Activated CD4-positive, alpha-beta memory T cell treated with anti-CD3 and anti-CD28 coated beads, Interleukin-2, amount 10 ng/mL, durations not matched to agents 7 days and 5 days (primary cell): ENCODE measurements around the gene C1R. TPM values are rescaled to one million over a fixed set of nuclear protein-coding genes. Genes with fewer than 3 reads are reported as not detected.
A peak's percentile ranks its signal among the peaks of the same experiment; 100 is the strongest.

Source experiments
- CTCF ChIA-PET: fragments of 350-600 bp; sonication (Branson Sonifier 250); formaldehyde crosslinking; loops from one replicate; lab custom pipeline; 2021; ENCODE audit warnings: antibody characterized with exemption, inconsistent platforms; lab: Charles Lee
- POLR2A ChIA-PET: fragments of 350-600 bp; sonication (Branson Sonifier 250); formaldehyde crosslinking; loops from one replicate; lab custom pipeline; 2021; ENCODE audit warnings: antibody characterized with exemption; lab: Charles Lee
- DNase-seq: peaks from one replicate; pipeline ENCODE4 v3.0.0-alpha.2; 2020
- H3K27ac Mint-ChIP-seq: one replicate; pipeline ENCODE4 v1.8.0; 2021; ENCODE audit warnings: mild to moderate bottlenecking, mixed read lengths
- H3K27me3 Mint-ChIP-seq: one replicate; pipeline ENCODE4 v1.8.0; 2021; ENCODE audit warnings: mixed read lengths
- H3K36me3 Mint-ChIP-seq: one replicate; pipeline ENCODE4 v1.8.0; 2021; ENCODE audit warnings: low read depth, mixed read lengths
- H3K4me1 Mint-ChIP-seq: one replicate; pipeline ENCODE4 v1.8.0; 2021; ENCODE audit warnings: mixed read lengths
- H3K4me3 Mint-ChIP-seq: one replicate; pipeline ENCODE4 v1.8.0; 2021; ENCODE audit warnings: mild to moderate bottlenecking, mixed read lengths
- H3K9me3 Mint-ChIP-seq: one replicate; pipeline ENCODE4 v1.8.0; 2021; ENCODE audit warnings: mixed read lengths
- total RNA-seq, 2 experiments: library from RNA; stranded (reverse); gene quantifications; one replicate each; pipeline ENCODE4 v1.2.3, GENCODE V29; 2021

C1R gene
- total RNA-seq, 2 experiments from 2014 or later: 2.7 to 3.8 TPM

GRCh38 chr12:7092986-7093460 is 778 bp upstream of the C1R start:
- ChIA-PET CTCF (interaction anchor here (0.8 to 5.0 kb wide), 8 partner anchors 9 to 168 kb away, joined by 3 to 35 read pairs (median 4); partner anchors contain the start of genes C12orf57, C1RL, LPCAT3 and RNU7-1), POLR2A (interaction anchor here (0.8 to 3.9 kb wide), 3 partner anchors 16 to 149 kb away, joined by 3 to 20 read pairs (median 3); partner anchors contain the start of genes C12orf57, C1RL and RNU7-1)
- H3K27ac Mint-ChIP-seq: no peak overlapping the region

GRCh38 chr12:7091660-7092228 is 501 bp downstream of the C1R start:
- Mint-ChIP-seq H3K36me3 (no peaks in the 10 kb centered on the region), H3K9me3 (no peaks in the 10 kb centered on the region), H3K27ac (no peak overlapping the region), H3K4me3 (peak overlapping the region; percentile 71), H3K27me3 (peaks cover 6% of the 10 kb centered on the region), H3K4me1 (peaks cover 8% of the 10 kb centered on the region)
- no peak for DNase-seq
- ChIA-PET POLR2A (interaction anchor here (1.0 to 4.5 kb wide), 4 partner anchors 17 to 148 kb away, joined by 3 to 26 read pairs (median 12); partner anchors contain the start of genes C12orf57, C1RL and RNU7-1), CTCF (interaction anchor here (0.8 to 5.0 kb wide), 6 partner anchors 16 to 154 kb away, joined by 3 to 35 read pairs (median 3); partner anchors contain the start of genes C12orf57, C1RL and RNU7-1)

More at GRCh38 chr12:7092986-7093460, 778 bp upstream of the C1R start:
- Mint-ChIP-seq H3K9me3 (no peaks in the 10 kb centered on the region), H3K4me1 (peaks cover 8% of the 10 kb centered on the region), H3K36me3 (peaks cover 4% of the 10 kb centered on the region), H3K27me3 (peaks cover 6% of the 10 kb centered on the region), H3K4me3 (no peak overlapping the region)
- no peak for DNase-seq

GRCh38 chr12:7091171-7091570 is 1.1 kb downstream of the C1R start:
- Mint-ChIP-seq H3K4me3 (no peak overlapping the region), H3K4me1 (peaks cover 8% of the 10 kb centered on the region), H3K27me3 (peaks cover 6% of the 10 kb centered on the region), H3K9me3 (no peaks in the 10 kb centered on the region), H3K36me3 (no peaks in the 10 kb centered on the region), H3K27ac (no peak overlapping the region)
- DNase-seq: no peak
- ChIA-PET POLR2A (interaction anchor here (1.0 to 4.5 kb wide), 3 partner anchors 18 to 147 kb away, joined by 3 to 26 read pairs (median 20); partner anchors contain the start of genes C12orf57, C1RL and RNU7-1), CTCF (interaction anchor here (0.8 to 1.6 kb wide), 4 partner anchors 16 to 153 kb away, joined by 3 to 4 read pairs (median 3); partner anchors contain the start of genes C12orf57 and C1RL)

DNA sequence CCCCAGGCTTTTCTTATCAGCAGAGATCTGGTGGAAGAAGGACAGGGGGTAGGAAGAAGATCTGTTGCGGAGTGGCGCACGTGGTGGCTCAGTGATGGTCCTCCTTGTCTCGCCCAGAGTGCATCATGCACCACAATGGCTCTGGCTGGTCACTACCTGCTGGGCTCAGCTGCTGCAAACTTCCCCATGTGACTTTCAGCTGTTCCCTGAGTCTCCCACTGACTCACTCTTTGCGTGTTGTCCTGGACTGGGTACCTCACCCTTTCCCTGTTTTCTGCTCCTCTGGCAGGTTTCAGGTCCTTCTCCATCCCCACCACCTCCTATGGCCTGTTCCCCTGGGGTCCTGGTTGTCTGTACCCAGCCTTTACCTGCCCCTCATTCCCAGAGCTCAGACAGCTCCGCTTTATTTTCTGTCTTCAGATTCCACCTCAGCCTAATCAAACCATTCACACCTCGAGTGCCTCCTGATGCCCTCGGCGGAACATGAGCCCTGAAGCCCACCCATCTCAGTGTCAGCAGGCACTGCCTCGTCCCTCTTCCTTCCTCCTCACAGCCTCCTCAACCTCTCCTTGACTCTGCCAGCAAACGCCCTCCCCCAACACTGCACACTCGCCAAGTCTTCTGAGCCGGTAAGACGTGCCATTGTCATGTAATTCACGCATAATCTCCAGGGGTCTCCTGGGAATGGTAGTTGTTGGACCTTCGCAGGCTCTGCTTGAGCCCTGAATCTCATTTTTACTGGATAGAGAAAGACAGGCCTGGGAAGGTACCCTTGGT is 1.8 kb downstream of the C1R start:
- Mint-ChIP-seq H3K36me3 (no peaks in the 10 kb centered on the region), H3K4me3 (no peak overlapping the region), H3K27ac (no peak overlapping the region), H3K4me1 (peaks cover 8% of the 10 kb centered on the region), H3K9me3 (no peaks in the 10 kb centered on the region), H3K27me3 (peaks cover 6% of the 10 kb centered on the region)
- no peak for DNase-seq
- POLR2A ChIA-PET: interaction anchor here (4.5 kb wide), 1 partner anchor 146 kb away, joined by 26 read pairs; the partner anchor contains the start of genes C12orf57 and RNU7-1
- CTCF ChIA-PET: interaction anchor here (1.2 kb wide), 1 partner anchor 17 kb away, joined by 3 read pairs; no protein-coding TSS in a partner anchor

- CTCF ChIA-PET: no interaction called here
- no peak for DNase-seq
- POLR2A ChIA-PET: interaction anchor here (4.5 kb wide), 1 partner anchor 145 kb away, joined by 26 read pairs; the partner anchor contains the start of genes C12orf57 and RNU7-1
- Mint-ChIP-seq H3K27me3 (peaks cover 6% of the 10 kb centered on the region), H3K4me3 (no peak overlapping the region), H3K4me1 (peaks cover 8% of the 10 kb centered on the region), H3K9me3 (no peaks in the 10 kb centered on the region), H3K27ac (no peak overlapping the region), H3K36me3 (no peaks in the 10 kb centered on the region)
Measured at GRCh38 chr12:7089196-7089871, 2.9 kb downstream of the C1R start.

GRCh38 chr12:7083125-7083524 is 9.1 kb downstream of the C1R start:
- peaks cover 7% of the 10 kb centered on the region for H3K9me3 Mint-ChIP-seq
- no peak for DNase-seq
- H3K4me1 Mint-ChIP-seq: no peaks in the 10 kb centered on the region
- POLR2A ChIA-PET: no interaction called here
- CTCF ChIA-PET: interaction anchor here (1.2 kb wide), 1 partner anchor 65 kb away, joined by 3 read pairs; the partner anchor contains the start of gene LPCAT3
- H3K4me3 Mint-ChIP-seq: no peak overlapping the region
- peaks cover 6% of the 10 kb centered on the region for H3K36me3 Mint-ChIP-seq
- no peak overlapping the region for H3K27ac Mint-ChIP-seq
- peaks cover 1% of the 10 kb centered on the region for H3K27me3 Mint-ChIP-seq

DNA sequence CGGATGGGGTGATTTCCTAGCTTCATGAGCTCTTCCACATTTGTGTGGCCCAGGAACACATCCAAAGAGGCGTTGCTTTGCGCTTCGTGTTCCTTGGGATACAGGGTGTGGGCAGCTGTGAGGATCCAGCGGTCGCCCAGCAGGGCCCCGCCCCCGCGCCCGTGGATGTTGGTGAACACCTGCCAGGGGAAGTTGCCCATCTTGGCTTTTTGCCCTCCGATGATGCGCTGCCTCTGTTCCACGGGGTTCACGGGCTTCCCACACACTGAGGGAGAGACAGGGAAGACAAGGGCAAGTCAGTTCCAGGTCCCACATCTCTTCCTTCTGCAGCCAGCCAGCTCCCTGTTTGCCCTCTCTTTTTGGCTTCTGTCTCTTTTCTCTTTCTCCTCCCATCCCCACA is 11.2 kb downstream of the C1R start:
- Mint-ChIP-seq H3K4me1 (peaks cover 3% of the 10 kb centered on the region), H3K9me3 (peaks cover 7% of the 10 kb centered on the region), H3K36me3 (peaks cover 6% of the 10 kb centered on the region), H3K4me3 (no peak overlapping the region), H3K27ac (no peak overlapping the region), H3K27me3 (peaks cover 5% of the 10 kb centered on the region)
- ChIA-PET CTCF (no interaction called here), POLR2A (no interaction called here)
- DNase-seq: no peak

- H3K9me3 Mint-ChIP-seq: peaks cover 7% of the 10 kb centered on the region
- ChIA-PET CTCF (interaction anchor here (0.6 to 1.1 kb wide), 4 partner anchors 9 to 37 kb away, joined by 3 read pairs; no protein-coding TSS in a partner anchor), POLR2A (interaction anchor here (1.2 kb wide), 1 partner anchor 28 kb away, joined by 3 read pairs; no protein-coding TSS in a partner anchor)
Measured at GRCh38 chr12:7079826-7080125, 12.5 kb downstream of the C1R start.

DNA sequence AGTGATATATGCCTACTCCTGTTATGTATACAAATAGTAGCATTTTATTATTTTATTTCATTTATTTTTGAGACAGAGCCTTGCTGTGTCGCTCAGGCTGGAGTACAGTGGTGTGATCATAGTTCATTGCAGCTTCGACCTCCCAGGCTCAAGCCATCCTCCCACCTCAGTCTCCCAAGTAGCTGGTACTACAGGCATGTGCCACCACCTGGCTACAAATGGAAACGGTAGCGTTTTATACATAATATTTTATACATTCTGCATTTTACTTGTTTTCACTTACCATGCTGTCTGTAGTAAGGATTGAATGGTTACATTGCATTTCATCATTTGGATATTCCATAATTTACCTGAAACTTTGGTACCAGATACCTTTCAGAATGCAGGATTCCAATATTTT is 14.1 kb downstream of the C1R start:
- Mint-ChIP-seq H3K27ac (no peak overlapping the region), H3K4me3 (no peak overlapping the region), H3K27me3 (peaks cover 18% of the 10 kb centered on the region), H3K4me1 (peaks cover 13% of the 10 kb centered on the region), H3K9me3 (peaks cover 4% of the 10 kb centered on the region), H3K36me3 (peaks cover 3% of the 10 kb centered on the region)
- ChIA-PET POLR2A (no interaction called here), CTCF (no interaction called here)
- no peak for DNase-seq

More at GRCh38 chr12:7079826-7080125, 12.5 kb downstream of the C1R start:
- Mint-ChIP-seq H3K36me3 (peaks cover 6% of the 10 kb centered on the region), H3K27ac (no peak overlapping the region), H3K4me1 (peaks cover 13% of the 10 kb centered on the region), H3K27me3 (peaks cover 14% of the 10 kb centered on the region), H3K4me3 (no peak overlapping the region)
- no peak for DNase-seq

DNA sequence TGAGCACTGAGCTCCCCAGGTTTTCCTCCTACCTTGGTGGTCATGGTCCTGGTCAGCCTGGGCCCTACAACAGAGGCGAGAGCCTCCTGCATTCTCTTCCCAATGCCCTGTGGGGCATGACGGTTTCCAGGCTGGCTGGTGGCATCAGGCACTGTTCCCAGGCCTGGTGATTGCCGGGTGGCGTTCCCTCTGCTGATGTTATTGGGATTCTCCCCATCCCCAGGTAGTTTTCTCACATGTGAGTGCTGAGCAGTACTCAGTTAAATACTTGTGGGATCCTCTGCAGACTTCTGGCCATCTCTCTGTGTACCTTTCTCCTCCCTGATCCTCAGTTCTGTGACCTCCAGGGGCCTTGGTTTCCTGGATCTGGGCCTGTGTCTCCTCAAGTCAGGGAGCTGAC is 15.8 kb downstream of the C1R start:
- DNase-seq: no peak
- Mint-ChIP-seq H3K4me1 (peaks cover 13% of the 10 kb centered on the region), H3K9me3 (no peaks in the 10 kb centered on the region), H3K36me3 (no peaks in the 10 kb centered on the region), H3K27me3 (peaks cover 30% of the 10 kb centered on the region), H3K27ac (no peak overlapping the region), H3K4me3 (no peak overlapping the region)
- ChIA-PET CTCF (interaction anchor here (1.0 kb wide), 1 partner anchor 58 kb away, joined by 4 read pairs; the partner anchor contains the start of gene LPCAT3), POLR2A (interaction anchor here (1.0 kb wide), 1 partner anchor 149 kb away, joined by 4 read pairs; no protein-coding TSS in a partner anchor)

DNA sequence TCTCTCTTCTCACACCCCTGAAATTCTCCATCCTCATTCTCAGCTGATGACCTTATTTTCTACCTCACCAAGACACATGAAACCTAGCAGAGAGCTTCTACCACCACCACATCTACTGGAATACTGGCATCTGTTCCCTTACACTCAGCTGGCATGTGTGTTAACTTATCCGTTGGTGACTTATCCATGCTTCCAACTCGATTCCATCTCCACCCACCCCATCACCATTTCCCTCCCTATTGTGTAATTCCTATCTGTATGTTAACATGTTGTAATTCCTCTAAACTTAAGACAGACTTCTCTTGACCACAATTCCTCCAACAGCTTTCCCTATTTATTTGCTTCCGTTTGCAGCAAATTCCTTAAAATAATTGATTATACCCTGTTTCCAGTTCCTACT is 16.3 kb downstream of the C1R start:
- no peak overlapping the region for H3K27ac Mint-ChIP-seq
- H3K4me1 Mint-ChIP-seq: peaks cover 13% of the 10 kb centered on the region
- H3K27me3 Mint-ChIP-seq: peaks cover 30% of the 10 kb centered on the region
- H3K4me3 Mint-ChIP-seq: no peak overlapping the region
- DNase-seq: no peak
- H3K36me3 Mint-ChIP-seq: no peaks in the 10 kb centered on the region
- ChIA-PET CTCF (no interaction called here), POLR2A (interaction anchor here (1.0 kb wide), 1 partner anchor 149 kb away, joined by 4 read pairs; no protein-coding TSS in a partner anchor)
- no peaks in the 10 kb centered on the region for H3K9me3 Mint-ChIP-seq

DNA sequence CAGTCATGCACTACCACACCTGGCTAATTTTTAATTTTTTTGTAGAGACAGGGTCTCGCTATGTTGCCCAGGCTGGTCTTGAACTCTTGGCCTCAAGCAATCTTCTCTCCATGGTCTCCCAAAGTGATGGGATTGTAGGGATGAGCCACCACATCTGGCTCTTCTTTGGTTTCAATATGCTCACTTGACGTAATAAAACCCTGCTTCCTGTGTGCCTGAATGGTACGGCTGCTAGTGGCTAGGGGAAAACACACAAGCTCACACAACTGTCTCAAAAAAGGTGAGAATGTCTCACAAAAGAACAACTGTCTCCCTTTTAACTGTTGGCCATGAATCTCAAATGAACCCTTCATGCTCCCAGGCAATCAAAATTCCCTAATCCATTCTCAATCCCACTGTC is 16.7 kb downstream of the C1R start:
- H3K4me3 Mint-ChIP-seq: no peak overlapping the region
- POLR2A ChIA-PET: no interaction called here
- no peaks in the 10 kb centered on the region for H3K9me3 Mint-ChIP-seq
- H3K27me3 Mint-ChIP-seq: peaks cover 34% of the 10 kb centered on the region
- CTCF ChIA-PET: no interaction called here
- H3K4me1 Mint-ChIP-seq: peaks cover 13% of the 10 kb centered on the region
- no peak for DNase-seq
- no peak overlapping the region for H3K27ac Mint-ChIP-seq
- no peaks in the 10 kb centered on the region for H3K36me3 Mint-ChIP-seq
